Activated CD4-positive, alpha-beta T cell treated with anti-CD3 and anti-CD28 coated beads for 4 hours (primary cell): ENCODE results near the gene PCDHB8.
"Not testable (repeated sequence)": the region's sequence is repeated elsewhere in the genome, so short reads cannot be mapped to it uniquely, and the experiment has no call there.

ENCODE experiments used
- DNase-seq, 2 donors: peaks; one replicate each; pipeline ENCODE4 v3.0.0-alpha.2; 2020

Gene PCDHB8

DNA sequence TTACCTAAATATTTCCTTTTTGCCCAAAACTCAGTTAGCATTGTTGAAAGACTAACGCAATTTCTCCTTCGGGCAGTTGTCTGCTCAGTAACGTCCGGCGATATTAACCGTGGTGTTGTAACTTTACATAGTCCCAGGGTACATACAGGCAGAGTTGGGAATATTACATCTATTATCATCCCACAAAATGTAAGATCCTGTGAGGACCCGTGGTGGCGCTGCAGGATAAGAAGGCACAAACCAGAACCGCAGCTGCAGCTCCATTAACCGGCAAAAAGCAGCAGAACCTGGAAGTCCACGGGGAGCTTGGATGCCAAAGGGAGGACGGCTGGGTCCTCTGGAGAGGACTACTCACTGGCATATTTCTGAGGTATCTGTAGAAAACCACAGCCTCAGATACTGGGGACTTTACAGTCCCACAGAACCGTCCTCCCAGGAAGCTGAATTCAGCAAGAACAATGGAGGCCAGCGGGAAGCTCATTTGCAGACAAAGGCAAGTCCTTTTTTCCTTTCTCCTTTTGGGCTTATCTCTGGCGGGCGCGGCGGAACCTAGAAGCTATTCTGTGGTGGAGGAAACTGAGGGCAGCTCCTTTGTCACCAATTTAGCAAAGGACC is at the start of gene PCDHB8:
Gene PCDHB8 (plus strand): TSS at position 214 of the 615 bp plus-strand sequence. CDS start 245 bp downstream, at position 459.
- DNase-seq: not testable (repeated sequence)

DNA sequence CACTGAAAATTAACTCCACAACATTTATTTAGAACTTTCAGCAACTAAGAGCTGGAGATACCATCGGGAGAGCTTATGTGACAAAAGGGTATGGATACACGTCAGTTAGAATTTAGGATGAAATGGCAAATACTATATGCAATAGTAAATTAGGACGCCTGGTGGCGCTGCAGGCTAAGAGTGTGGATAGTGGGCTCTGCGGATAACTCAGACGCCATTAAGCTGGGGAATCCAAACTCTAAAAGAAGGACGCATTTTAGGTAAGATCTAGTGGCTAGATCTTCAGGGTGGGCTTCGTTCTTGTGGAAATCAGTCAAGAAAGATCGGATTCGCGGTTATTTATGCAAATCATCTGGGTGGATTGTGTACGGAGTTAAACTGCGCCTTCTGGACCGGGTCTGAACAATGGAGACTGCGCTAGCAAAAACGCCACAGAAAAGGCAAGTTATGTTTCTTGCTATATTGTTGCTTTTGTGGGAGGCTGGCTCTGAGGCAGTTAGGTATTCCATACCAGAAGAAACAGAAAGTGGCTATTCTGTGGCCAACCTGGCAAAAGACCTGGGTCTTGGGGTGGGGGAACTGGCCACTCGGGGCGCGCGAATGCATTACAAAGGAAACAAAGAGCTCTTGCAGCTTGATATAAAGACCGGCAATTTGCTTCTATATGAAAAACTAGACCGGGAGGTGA is 42.4 kb upstream of the PCDHB8 start, which contains the start of gene PCDHB5:
Gene PCDHB5 (plus strand): TSS at position 177 of the 688 bp plus-strand sequence. CDS start 229 bp downstream, at position 406.
- DNase-seq: no peak

DNA sequence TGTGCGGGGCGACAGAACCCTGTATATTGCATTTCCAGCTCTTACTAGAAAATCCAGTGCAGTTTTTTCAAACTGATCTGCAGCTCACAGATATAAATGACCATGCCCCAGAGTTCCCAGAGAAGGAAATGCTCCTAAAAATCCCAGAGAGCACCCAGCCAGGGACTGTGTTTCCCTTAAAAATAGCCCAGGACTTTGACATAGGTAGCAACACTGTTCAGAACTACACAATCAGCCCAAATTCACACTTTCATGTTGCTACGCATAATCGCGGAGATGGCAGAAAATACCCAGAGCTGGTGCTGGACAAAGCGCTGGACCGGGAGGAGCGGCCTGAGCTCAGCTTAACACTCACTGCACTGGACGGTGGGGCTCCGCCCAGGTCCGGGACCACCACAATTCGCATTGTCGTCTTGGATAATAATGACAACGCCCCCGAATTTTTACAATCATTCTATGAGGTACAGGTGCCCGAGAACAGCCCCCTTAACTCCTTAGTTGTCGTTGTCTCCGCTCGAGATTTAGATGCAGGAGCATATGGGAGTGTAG is 41.8 kb upstream of the PCDHB8 start:
- DNase-seq: no peak

DNA sequence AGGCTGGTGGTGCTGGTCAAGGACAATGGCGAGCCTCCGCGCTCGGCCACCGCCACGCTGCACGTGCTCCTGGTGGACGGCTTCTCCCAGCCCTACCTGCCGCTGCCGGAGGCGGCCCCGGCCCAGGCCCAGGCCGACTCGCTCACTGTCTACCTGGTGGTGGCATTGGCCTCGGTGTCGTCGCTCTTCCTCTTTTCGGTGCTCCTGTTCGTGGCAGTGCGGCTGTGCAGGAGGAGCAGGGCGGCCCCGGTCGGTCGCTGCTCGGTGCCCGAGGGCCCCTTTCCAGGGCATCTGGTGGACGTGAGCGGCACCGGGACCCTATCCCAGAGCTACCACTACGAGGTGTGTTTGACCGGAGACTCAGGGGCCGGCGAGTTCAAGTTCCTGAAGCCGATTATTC is 40.2 kb upstream of the PCDHB8 start:
- not testable (repeated sequence) for DNase-seq

DNA sequence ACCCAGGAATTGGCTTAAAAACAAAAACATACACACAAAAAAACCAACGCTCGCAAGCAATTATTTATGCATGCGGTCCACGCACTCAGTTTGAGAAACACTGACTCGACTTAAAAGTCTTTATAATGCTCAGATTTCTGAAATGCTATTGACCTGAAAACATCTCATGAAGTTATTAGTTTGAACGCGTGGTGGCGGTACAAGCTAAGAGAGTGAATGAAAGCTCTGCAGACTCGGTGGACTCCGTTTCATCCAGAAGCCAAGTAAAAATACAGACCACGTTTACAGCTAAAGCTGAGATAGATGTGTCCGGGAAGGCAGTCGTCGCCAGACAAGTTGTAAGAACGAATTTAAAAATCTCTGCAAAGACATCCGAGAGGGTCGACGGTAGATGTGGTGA is 27.8 kb upstream of the PCDHB8 start, which contains the start of gene PCDHB6:
Gene PCDHB6 (plus strand): TSS at position 246 of the 400 bp plus-strand sequence. CDS start 201 bp downstream, outside the sequence.
- DNase-seq: no peak

DNA sequence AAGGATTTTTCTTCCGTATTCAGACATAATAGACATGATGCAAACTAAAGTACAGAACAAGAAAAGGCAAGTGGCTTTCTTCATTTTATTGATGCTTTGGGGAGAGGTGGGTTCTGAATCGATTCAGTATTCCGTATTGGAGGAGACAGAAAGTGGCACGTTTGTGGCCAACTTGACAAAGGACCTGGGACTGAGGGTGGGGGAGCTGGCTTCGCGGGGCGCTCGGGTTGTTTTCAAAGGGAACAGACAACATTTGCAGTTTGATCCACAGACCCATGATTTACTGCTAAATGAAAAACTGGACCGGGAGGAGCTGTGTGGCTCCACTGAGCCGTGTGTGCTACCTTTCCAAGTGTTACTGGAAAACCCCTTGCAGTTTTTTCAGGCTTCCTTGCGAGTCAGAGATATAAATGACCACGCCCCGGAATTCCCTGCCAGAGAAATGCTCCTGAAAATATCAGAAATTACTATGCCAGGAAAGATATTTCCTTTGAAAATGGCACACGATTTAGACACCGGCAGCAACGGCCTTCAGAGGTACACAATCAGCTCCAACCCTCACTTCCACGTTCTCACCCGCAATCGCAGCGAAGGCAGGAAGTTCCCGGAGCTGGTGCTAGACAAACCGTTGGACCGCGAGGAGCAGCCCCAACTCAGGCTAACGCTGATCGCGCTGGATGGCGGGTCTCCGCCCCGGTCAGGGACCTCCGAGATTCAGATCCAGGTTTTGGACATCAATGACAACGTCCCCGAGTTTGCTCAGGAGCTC is 27.2 kb upstream of the PCDHB8 start:
- no peak for DNase-seq

DNA sequence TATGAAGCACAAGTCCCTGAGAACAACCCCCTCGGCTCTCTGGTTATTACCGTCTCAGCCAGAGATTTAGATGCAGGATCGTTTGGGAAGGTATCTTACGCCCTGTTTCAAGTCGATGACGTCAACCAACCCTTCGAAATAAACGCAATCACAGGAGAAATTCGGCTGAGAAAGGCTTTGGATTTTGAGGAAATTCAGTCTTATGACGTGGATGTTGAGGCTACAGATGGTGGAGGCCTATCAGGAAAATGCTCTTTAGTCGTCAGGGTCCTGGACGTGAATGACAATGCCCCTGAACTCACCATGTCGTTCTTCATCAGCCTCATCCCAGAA is 26.6 kb upstream of the PCDHB8 start:
- no peak for DNase-seq

DNA sequence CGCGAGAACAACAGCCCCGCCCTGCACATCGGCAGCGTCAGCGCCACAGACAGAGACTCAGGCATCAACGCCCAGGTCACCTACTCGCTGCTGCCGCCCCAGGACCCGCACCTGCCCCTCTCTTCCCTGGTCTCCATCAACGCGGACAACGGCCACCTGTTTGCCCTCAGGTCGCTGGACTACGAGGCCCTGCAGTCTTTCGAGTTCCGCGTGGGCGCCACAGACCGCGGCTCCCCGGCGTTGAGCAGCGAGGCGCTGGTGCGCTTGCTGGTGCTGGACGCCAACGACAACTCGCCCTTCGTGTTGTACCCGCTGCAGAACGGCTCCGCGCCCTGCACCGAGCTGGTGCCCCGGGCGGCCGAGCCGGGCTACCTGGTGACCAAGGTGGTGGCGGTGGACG is 26.0 kb upstream of the PCDHB8 start:
- not testable (repeated sequence) for DNase-seq

DNA sequence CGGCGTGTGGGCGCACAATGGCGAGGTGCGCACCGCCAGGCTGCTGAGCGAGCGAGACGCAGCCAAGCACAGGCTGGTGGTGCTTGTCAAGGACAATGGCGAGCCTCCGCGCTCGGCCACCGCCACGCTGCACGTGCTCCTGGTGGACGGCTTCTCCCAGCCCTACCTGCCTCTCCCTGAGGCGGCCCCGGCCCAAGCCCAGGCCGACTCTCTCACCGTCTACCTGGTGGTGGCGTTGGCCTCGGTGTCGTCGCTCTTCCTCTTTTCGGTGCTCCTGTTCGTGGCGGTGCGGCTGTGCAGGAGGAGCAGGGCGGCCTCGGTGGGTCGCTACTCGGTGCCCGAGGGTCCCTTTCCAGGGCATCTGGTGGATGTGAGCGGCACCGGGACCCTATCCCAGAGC is 25.5 kb upstream of the PCDHB8 start:
- not testable (repeated sequence) for DNase-seq

DNA sequence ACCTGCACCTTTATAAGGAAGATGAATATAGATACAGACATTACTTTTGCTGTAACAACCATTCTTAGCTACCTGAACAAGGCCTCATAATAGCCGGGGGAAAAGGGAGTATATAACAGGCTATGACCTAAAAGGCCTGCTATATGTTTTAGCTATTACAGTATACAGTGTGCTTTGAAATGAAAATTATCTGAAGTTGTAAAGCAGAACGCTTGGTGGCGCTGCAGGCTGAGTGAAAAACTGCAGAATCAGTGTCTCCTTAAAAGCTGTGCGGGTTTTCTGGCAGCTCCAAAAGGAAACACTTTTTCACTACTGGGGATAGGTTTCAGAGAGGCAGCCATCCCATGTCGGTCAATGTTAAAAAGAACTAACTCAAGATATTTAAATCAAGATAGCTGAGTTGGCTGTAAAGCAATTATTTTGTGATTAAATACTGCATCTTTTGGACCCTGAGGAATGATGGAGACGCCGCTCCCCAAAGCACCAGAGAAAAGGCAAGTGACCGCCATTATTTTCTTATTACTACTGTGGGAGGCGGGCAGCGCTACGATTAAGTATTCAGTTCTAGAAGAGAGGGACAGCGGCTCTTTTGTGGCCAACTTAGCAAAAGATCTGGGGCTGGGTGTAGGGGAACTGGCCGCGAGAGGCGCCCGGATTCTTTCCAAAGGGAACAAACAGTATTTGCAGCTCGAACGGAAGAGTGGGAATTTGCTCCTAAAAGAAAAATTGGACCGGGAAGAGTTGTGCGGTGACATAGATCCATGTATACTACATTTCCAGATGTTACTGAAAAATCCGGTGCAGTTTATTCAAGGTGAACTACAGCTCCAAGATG is 21.8 kb upstream of the PCDHB8 start:
- DNase-seq: no peak

DNA sequence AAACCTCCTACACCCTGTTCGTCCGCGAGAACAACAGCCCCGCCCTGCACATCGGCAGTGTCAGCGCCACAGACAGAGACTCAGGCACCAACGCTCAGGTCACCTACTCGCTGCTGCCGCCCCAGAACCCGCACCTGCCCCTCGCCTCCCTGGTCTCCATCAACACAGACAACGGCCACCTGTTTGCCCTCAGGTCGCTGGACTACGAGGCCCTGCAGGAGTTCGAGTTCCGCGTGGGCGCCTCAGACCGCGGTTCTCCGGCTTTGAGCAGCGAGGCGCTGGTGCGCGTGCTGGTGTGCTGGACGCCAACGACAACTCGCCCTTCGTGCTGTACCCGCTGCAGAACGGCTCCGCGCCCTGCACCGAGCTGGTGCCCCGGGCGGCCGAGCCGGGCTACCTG is 20.2 kb upstream of the PCDHB8 start:
- DNase-seq: not testable (repeated sequence)

DNA sequence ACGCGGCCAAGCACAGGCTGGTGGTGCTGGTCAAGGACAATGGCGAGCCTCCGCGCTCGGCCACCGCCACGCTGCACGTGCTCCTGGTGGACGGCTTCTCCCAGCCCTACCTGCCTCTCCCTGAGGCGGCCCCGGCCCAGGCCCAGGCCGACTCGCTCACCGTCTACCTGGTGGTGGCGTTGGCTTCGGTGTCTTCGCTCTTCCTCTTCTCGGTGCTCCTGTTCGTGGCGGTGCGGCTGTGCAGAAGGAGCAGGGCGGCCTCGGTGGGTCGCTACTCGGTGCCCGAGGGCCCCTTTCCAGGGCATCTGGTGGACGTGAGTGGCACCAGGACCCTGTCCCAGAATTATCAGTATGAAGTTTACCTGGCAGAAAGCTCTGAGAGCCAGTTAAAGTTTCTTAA is 19.7 kb upstream of the PCDHB8 start:
- not testable (repeated sequence) for DNase-seq

DNA sequence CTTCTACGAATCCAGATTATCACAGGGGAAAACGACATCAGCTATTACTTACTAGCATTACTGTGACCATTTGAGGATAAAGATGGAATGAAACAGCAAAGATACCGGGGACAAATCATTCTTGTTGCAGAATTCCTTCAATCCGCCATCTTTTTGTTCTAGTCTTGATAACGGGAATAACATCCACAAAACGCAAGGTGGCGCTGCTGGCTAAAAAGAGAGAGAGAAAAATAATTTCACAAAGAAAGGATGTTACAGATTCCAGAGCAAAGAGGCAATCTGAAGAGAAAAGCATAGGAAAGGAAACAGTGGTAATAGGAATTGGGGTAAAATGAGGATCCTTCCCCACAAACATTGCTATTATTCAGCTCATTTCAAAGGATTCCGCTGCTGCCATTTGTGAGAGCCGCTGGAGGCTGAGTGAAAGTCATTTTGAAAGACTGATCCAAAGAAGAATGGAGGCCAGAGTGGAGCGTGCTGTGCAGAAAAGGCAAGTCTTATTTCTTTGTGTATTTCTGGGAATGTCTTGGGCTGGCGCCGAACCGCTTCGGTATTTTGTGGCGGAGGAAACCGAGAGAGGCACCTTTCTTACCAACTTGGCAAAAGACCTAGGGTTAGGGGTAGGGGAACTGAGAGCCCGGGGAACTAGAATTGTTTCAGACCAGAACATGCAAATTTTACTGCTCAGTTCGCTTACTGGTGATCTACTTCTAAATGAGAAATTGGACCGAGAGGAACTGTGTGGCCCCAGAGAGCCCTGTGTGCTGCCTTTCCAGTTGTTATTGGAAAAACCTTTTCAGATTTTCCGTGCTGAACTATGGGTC is 5.0 kb upstream of the PCDHB8 start, which contains the start of gene PCDHB7:
Gene PCDHB7 (plus strand): TSS at position 264 of the 824 bp plus-strand sequence. CDS start 192 bp downstream, at position 456.
- no peak for DNase-seq

DNA sequence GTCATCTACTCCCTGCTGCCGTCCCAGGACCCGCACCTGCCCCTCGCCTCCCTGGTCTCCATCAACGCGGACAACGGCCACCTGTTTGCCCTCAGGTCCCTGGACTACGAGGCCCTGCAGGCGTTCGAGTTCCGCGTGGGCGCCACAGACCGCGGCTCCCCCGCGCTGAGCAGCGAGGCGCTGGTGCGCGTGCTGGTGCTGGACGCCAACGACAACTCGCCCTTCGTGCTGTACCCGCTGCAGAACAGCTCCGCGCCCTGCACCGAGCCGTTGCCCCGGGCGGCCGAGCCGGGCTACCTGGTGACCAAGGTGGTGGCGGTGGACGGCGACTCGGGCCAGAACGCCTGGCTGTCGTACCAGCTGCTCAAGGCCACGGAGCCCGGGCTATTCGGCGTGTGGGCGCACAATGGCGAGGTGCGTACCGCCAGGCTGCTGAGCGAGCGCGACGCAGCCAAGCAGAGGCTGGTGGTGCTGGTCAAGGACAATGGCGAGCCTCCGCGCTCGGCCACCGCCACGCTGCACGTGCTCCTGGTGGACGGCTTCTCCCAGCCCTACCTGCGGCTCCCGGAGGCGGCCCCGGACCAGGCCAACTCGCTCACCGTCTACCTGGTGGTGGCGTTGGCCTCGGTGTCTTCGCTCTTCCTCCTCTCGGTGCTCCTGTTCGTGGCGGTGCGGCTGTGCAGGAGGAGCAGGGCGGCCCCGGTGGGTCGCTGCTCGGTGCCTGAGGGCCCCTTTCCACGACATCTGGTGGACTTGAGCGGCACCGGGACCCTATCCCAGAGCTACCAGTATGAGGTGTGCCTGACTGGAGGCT is 3.1 kb upstream of the PCDHB8 start:
- not testable (repeated sequence) for DNase-seq

DNA sequence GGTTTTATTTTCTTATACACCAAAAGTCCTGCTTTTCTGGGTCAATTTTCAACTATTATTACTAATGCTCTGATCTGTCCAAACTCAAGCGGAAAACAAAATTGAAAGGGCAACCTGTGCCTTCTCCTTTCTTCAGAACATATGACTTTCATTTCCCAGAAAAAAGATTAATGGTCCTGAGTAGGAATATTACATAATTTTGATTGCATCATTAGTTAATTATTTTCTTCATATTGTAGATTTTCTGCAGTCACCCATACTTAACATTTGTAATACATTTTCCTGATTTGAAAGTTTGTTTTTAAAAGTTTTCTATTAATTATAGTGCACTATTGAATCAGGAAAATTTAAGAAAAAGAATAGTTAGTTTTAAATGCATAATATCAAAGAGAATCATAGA is 1.7 kb upstream of the PCDHB8 start:
- no peak for DNase-seq

DNA sequence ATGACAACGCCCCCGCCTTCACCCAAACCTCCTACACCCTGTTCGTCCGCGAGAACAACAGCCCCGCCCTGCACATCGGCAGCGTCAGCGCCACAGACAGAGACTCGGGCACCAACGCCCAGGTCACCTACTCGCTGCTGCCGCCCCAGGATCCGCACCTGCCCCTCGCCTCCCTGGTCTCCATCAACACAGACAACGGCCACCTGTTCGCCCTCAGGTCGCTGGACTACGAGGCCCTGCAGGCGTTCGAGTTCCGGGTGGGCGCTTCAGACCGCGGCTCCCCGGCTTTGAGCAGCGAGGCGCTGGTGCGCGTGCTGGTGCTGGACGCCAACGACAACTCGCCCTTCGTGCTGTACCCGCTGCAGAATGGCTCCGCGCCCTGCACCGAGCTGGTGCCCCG is 1.8 kb downstream of the PCDHB8 start:
- DNase-seq: not testable (repeated sequence)

DNA sequence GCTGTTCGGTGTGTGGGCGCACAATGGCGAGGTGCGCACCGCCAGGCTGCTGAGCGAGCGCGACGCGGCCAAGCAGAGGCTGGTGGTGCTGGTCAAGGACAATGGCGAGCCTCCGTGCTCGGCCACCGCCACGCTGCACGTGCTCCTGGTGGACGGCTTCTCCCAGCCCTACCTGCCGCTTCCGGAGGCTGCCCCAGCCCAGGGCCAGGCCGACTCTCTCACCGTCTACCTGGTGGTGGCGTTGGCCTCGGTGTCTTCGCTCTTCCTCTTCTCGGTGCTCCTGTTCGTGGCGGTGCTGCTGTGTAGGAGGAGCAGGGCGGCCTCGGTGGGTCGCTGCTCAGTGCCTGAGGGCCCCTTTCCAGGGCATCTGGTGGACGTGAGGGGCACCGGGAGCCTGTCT is 2.3 kb downstream of the PCDHB8 start:
- DNase-seq: not testable (repeated sequence)

DNA sequence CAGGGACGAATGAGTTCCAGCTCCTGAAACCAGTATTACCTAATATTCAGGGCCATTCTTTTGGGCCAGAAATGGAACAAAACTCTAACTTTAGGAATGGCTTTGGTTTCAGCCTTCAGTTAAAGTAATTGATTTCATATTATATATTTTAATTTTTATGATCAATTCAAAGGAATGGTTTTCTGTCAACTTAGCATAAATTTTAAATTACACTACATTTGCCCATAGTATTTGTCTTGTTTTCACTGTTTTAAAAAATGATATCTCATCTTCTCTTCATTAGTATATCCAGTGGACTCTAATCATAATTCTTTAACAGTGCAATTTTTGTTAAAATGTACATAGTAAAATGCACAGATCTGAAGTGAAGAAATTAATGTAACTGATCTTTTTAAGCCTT is 2.7 kb downstream of the PCDHB8 start:
- no peak for DNase-seq

DNA sequence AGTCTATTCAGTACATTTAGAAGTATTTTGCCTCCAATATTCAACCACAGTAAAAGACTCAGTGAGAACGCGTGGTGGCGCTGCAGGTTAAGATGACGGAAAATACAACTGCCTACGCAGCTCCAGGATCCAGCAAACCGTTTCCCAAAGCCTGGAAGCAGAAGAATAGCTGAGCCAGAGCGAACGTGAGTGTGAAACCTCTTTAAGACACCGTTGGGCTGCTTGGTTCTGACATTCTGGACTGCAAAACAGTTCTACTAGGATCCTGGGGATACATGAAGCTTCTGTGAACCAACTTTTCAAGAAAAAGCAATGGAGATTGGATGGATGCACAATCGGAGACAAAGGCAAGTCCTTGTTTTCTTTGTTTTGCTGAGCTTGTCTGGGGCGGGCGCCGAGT is 4.7 kb downstream of the PCDHB8 start, which contains the start of gene PCDHB16:
Gene PCDHB16 (plus strand): TSS at position 140 of the 400 bp plus-strand sequence. CDS start 173 bp downstream, at position 313.
- DNase-seq: no peak
